ENCODE data around the gene LCORL.

LCORL gene

DNA sequence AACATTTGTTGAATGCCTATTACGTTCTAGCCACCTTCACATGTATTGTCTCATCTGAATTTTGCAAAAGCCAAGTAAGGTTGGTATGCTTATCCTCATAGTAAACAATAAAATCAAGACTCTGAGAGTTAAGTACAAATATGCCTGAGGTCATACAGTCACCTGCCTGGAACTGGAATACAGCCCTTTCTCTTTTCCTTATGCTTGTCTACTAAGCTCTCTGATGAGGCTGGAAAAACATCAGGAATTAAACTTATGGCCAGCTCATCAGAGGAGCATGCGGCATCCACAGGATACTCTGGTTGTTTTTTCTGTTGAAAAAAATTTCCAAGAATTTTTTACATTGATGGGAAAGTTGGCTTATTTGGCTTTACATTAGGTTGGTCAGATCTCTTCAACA lies 175.3 kb downstream of the LCORL start:
- Histone ChIP-seq H3K9me3 (ENCODE audit: insufficient read depth, low read depth, low read length) (no peaks in the 10 kb centered on the region), H3K4me1 (ENCODE audit: insufficient read depth, low read length, poor library complexity, severe bottlenecking) (no peaks in the 10 kb centered on the region), H3K27me3 (ENCODE audit: insufficient read depth, low read length, poor library complexity, severe bottlenecking) (no peaks in the 10 kb centered on the region), H4K20me1 (ENCODE audit: insufficient read depth, low read length, poor library complexity, severe bottlenecking) (no peaks in the 10 kb centered on the region), H3K36me3 (ENCODE audit: insufficient read depth, low read length) (peaks cover 57% of the 10 kb centered on the region), H2AFZ (ENCODE audit: low read length) (no peak overlapping the region), H3F3A (ENCODE audit: low read depth) (no peaks in the 10 kb centered on the region), H3K79me2 (ENCODE audit: insufficient read depth, low read length) (no peaks in the 10 kb centered on the region), H3K4me2 (ENCODE audit: low read depth, low read length, poor library complexity, severe bottlenecking) (no peak overlapping the region), H3K9ac (ENCODE audit: low read depth, low read length, poor library complexity, severe bottlenecking) (no peak overlapping the region), H3K9me2 (replicated peaks; ENCODE audit: low read depth, low read length) (no peaks in the 10 kb centered on the region), H3K4me3 (ENCODE audit: low read length, poor library complexity, severe bottlenecking) (no peak overlapping the region)
- TF ChIP-seq, protein P1, sequence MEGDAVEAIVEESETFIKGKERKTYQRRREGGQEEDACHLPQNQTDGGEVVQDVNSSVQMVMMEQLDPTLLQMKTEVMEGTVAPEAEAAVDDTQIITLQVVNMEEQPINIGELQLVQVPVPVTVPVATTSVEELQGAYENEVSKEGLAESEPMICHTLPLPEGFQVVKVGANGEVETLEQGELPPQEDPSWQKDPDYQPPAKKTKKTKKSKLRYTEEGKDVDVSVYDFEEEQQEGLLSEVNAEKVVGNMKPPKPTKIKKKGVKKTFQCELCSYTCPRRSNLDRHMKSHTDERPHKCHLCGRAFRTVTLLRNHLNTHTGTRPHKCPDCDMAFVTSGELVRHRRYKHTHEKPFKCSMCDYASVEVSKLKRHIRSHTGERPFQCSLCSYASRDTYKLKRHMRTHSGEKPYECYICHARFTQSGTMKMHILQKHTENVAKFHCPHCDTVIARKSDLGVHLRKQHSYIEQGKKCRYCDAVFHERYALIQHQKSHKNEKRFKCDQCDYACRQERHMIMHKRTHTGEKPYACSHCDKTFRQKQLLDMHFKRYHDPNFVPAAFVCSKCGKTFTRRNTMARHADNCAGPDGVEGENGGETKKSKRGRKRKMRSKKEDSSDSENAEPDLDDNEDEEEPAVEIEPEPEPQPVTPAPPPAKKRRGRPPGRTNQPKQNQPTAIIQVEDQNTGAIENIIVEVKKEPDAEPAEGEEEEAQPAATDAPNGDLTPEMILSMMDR (conservative IDR thresholded peaks at IDR 0.05; ENCODE audit: low read length): no peak

- H3K36me3 ChIP-seq (ENCODE audit: insufficient read depth, low read length): peaks cover 63% of the 10 kb centered on the region
- H3K27me3 ChIP-seq (ENCODE audit: insufficient read depth, low read length, poor library complexity, severe bottlenecking): no peaks in the 10 kb centered on the region
- TF ChIP-seq, protein P1 (conservative IDR thresholded peaks at IDR 0.05; ENCODE audit: low read length): no peak
- TF ChIP-seq EZH2phosphoT487 (IDR thresholded peaks at IDR 0.05; ENCODE audit: borderline replicate concordance): no peak
- H3K4me2 ChIP-seq (ENCODE audit: low read depth, low read length, poor library complexity, severe bottlenecking): peak overlapping the region; percentile 19
- H3K9me3 ChIP-seq (ENCODE audit: insufficient read depth, low read depth, low read length): no peaks in the 10 kb centered on the region
- H3K9ac ChIP-seq (ENCODE audit: low read depth, low read length, poor library complexity, severe bottlenecking): no peak overlapping the region
- peaks cover 18% of the 10 kb centered on the region for H4K20me1 ChIP-seq (ENCODE audit: insufficient read depth, low read length, poor library complexity, severe bottlenecking)
- H3K4me3 ChIP-seq (ENCODE audit: low read length, poor library complexity, severe bottlenecking): no peak overlapping the region
- H3K9me2 ChIP-seq (replicated peaks; ENCODE audit: low read depth, low read length): no peaks in the 10 kb centered on the region
- peaks cover 76% of the 10 kb centered on the region for H3K79me2 ChIP-seq (ENCODE audit: insufficient read depth, low read length)
- H3K4me1 ChIP-seq (ENCODE audit: insufficient read depth, low read length, poor library complexity, severe bottlenecking): no peaks in the 10 kb centered on the region
- H2AFZ ChIP-seq (ENCODE audit: low read length): no peak overlapping the region
- no peaks in the 10 kb centered on the region for H3F3A ChIP-seq (ENCODE audit: low read depth)
Observed at GRCh38 chr4:17823871-17824669, 197.5 kb downstream of the LCORL start.

GRCh38 chr4:17817027-17817426 lies 204.5 kb downstream of the LCORL start:
- peak overlapping the region; percentile 79 for H3K4me2 ChIP-seq (ENCODE audit: low read depth, low read length, poor library complexity, severe bottlenecking)

More at GRCh38 chr4:17817027-17817426, 204.5 kb downstream of the LCORL start:
- H3K9me3 ChIP-seq (ENCODE audit: insufficient read depth, low read depth, low read length): no peaks in the 10 kb centered on the region
- no peaks in the 10 kb centered on the region for H3F3A ChIP-seq (ENCODE audit: low read depth)
- H3K4me3 ChIP-seq (ENCODE audit: low read length, poor library complexity, severe bottlenecking): peak overlapping the region; percentile 64
- peak overlapping the region; percentile 34 for H3K9ac ChIP-seq (ENCODE audit: low read depth, low read length, poor library complexity, severe bottlenecking)
- peaks cover 52% of the 10 kb centered on the region for H4K20me1 ChIP-seq (ENCODE audit: insufficient read depth, low read length, poor library complexity, severe bottlenecking)
- H3K9me2 ChIP-seq (replicated peaks; ENCODE audit: low read depth, low read length): no peaks in the 10 kb centered on the region
- H3K79me2 ChIP-seq (ENCODE audit: insufficient read depth, low read length): peaks cover 96% of the 10 kb centered on the region
- no peaks in the 10 kb centered on the region for H3K27me3 ChIP-seq (ENCODE audit: insufficient read depth, low read length, poor library complexity, severe bottlenecking)
- H2AFZ ChIP-seq (ENCODE audit: low read length): no peak overlapping the region
- H3K36me3 ChIP-seq (ENCODE audit: insufficient read depth, low read length): peaks cover 38% of the 10 kb centered on the region; the same call in 1 of the 2 replicates
- peaks cover 36% of the 10 kb centered on the region for H3K4me1 ChIP-seq (ENCODE audit: insufficient read depth, low read length, poor library complexity, severe bottlenecking)
- TF ChIP-seq EZH2phosphoT487 (IDR thresholded peaks at IDR 0.05; ENCODE audit: borderline replicate concordance): no peak
- TF ChIP-seq, protein P1 (conservative IDR thresholded peaks at IDR 0.05; ENCODE audit: low read length): peak; percentile 70
